Stimulated activated CD8-positive, alpha-beta memory T cell treated with anti-CD3 and anti-CD28 coated beads, Interleukin-12 subunit alpha, Interleukin-12 subunit beta, amount 100 ng/mL, for 24 hours (primary cell): Measurements from ENCODE around the gene AIRE.
"Not testable (repeated sequence)": the region's sequence is repeated elsewhere in the genome, so short reads cannot be mapped to it uniquely, and the experiment has no call there.

Experiments
- DNase-seq: peaks from one replicate; pipeline ENCODE4 v3.0.0-alpha.2; 2020; ENCODE audit errors: extremely low read depth

Gene AIRE

GRCh38 chr21:44285138-44285992, at the start of gene AIRE:
TSS of gene AIRE (plus strand) at chr21:44285876. CDS start at chr21:44286007, 131 bp downstream.
- no peak for DNase-seq

- DNase-seq = not testable (repeated sequence)
These were observed 45.3 kb upstream of the AIRE start for GRCh38 chr21:44240353-44240752.

- not testable (repeated sequence) for DNase-seq
These were observed 44.8 kb upstream of the AIRE start, which contains the start of gene ICOSLG for GRCh38 chr21:44240842-44241241. TSS of gene ICOSLG (minus strand) at chr21:44240943. CDS start at chr21:44240817, 126 bp downstream.

DNA sequence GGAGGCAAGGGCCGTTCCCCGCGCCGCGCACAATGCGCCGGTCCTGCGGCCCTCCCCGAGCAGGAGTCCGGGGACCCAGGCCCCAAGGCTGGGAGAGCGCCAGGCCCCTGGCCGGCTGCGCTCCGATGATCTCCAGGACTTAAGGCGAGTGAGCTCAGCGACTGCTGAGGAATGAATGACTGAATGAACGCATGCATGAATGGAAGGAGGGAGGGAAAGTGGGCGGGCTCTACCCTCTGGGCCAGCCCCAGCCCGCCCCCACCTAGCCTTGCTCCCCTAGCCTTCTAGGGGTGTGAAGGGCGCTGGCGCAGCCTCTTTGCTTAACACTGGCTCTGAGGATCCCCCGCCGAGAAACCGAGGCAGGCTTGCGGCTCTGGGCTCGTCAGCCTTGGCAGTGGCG, 44.4 kb upstream of the AIRE start:
- DNase-seq = not testable (repeated sequence)

- not testable (repeated sequence) for DNase-seq
These were observed 41.7 kb upstream of the AIRE start for GRCh38 chr21:44243980-44244379.

- DNase-seq = not testable (repeated sequence)
These were observed 37.8 kb upstream of the AIRE start for GRCh38 chr21:44247904-44248303.

- not testable (repeated sequence) for DNase-seq
These were observed 36.3 kb upstream of the AIRE start for GRCh38 chr21:44249204-44250037.

DNA sequence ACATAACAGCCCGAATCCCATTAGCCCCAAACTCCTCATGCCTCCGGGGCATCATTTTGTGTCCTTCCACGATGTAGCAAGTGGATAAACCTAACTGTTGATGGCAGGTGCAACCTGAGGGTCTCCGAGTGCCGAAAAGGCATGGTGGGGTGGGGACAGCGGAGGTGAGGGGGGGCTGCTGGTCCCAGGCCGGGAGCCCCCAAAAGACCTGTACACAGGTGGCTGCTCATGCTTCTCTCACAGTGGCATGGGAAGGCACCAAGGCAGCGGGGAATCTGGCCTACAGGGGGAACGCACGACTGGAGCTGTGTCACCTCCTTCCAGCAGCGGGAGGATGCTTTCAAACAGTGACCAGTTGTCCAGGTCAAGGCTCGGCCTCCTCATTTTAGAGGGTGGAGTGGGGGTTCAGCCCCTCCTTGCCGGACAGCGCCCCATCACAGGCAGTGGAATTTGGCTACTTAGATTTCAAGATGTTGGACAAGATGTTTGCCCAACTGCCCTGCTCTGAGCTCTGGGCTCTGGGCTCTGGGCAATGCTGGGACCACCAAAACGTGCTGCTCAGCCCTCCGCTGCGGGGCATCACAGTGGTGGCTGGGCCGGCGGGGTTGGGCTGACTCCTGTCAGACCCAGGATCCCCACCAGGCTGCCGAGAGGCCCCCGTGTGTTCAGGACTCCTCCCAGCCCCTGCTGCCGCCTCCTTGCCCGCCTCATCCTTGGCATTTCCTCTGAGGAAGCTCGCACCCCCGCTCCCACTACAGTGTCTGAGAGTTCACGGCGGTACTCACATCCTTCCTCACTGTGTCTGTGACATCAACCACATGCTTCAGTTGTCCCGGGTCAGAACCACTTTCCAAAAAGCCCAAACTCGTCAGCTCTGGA, 31.6 kb upstream of the AIRE start:
- no peak for DNase-seq

GRCh38 chr21:44255511-44255981, 30.1 kb upstream of the AIRE start:
- no peak for DNase-seq

GRCh38 chr21:44258056-44258725, 27.5 kb upstream of the AIRE start:
- DNase-seq = no peak

GRCh38 chr21:44259082-44259705, 26.5 kb upstream of the AIRE start:
- DNase-seq = no peak

- no peak for DNase-seq
These were observed 25.6 kb upstream of the AIRE start for GRCh38 chr21:44260066-44260465.

- no peak for DNase-seq
These were observed 24.7 kb upstream of the AIRE start for GRCh38 chr21:44260791-44261631.

GRCh38 chr21:44261675-44262295, 23.9 kb upstream of the AIRE start, which contains the start of gene DNMT3L:
TSS of gene DNMT3L (minus strand) at chr21:44261897. CDS start at chr21:44261259, 638 bp downstream.
- DNase-seq = no peak

DNA sequence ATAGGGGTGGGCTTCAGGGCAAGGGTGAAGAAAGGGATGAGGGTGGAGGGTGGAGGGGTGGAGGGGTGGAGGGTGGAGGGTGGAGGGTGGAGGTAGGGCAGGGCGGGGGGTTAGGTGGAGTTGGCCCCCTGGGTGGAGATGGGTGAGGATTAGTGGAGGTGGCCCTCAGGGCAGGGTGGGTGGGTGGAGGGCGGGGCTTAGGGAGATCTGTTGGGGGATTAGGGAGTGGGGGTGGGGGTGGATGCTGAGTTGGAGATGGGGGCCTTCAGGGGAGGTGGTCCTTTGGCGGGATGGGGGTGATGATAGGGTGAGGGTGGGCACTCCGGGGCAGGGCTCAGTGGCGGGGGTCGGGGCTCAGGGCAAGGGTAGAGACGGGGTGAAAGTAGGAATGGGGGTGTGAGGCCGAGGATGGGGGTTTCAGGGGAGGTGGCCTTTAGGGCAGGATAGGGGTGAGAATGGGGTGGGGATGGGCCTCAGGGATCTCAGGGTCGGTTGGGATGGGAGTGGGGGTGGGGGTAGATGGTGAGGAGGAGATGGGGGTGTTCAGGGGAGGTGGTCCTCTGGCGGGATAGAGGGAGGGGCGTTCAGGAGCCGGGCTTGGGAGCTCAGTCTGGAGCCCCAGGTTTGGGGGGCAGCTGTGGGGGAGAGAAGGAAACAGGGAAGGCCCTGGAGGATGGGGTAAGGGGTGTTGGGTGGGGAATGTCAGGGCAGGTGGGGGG, 23.2 kb upstream of the AIRE start:
- no peak for DNase-seq

- no peak for DNase-seq
These were observed 22.4 kb upstream of the AIRE start for GRCh38 chr21:44263221-44263760.

- DNase-seq = no peak
These were observed 21.9 kb upstream of the AIRE start for GRCh38 chr21:44263768-44264167.

GRCh38 chr21:44265734-44266270, 19.9 kb upstream of the AIRE start:
- no peak for DNase-seq
